Stimulated activated effector memory CD8-positive, alpha-beta T cell treated with anti-CD3 and anti-CD28 coated beads, Interleukin-12 subunit alpha, Interleukin-12 subunit beta, amount 100 ng/mL, for 72 hours (primary cell): ENCODE measurements around the gene CLPTM1.
A peak's percentile ranks its signal among the peaks of the same experiment; 100 is the strongest.

ENCODE experiments used
- ATAC-seq: fragments of 150-1000 bp; cut with Tn5 transposase; 2 replicates; pipeline ENCODE4 v1.10.0; 2021
- DNase-seq, 2 donors: peaks; one replicate each; pipeline ENCODE4 v3.0.0; 2021 to 2022; ENCODE audit warnings: low spot score in 2 of 2
- H3K27ac Mint-ChIP-seq: one replicate; pipeline ENCODE4 v1.8.0; 2022; ENCODE audit warnings: mild to moderate bottlenecking, mixed read lengths
- H3K36me3 Mint-ChIP-seq: one replicate; pipeline ENCODE4 v1.8.0; 2022; ENCODE audit warnings: mild to moderate bottlenecking, mixed read lengths
- H3K4me1 Mint-ChIP-seq: one replicate; pipeline ENCODE4 v1.8.0; 2022; ENCODE audit warnings: mixed read lengths
- H3K4me3 Mint-ChIP-seq: one replicate; pipeline ENCODE4 v1.8.0; 2022; ENCODE audit warnings: mild to moderate bottlenecking, mixed read lengths
- H3K9me3 Mint-ChIP-seq: one replicate; pipeline ENCODE4 v1.8.0; 2022; ENCODE audit warnings: mixed read lengths

The CLPTM1 gene

GRCh38 chr19:45038931-45039893 is 84.0 kb downstream of the CLPTM1 start, which contains the start of gene CLASRP:
CLASRP (plus strand) TSS chr19:45039045; CDS start chr19:45040213, 1,168 bp downstream.
- ATAC-seq: peak; percentile 98
- peak within 1 kb of the TSS; percentile 98 for H3K27ac Mint-ChIP-seq
- peaks cover 99% of the 10 kb centered on the region for H3K36me3 Mint-ChIP-seq
- H3K4me1 Mint-ChIP-seq: peaks cover 40% of the 10 kb centered on the region
- no peaks in the 10 kb centered on the region for H3K9me3 Mint-ChIP-seq
- DNase-seq: peak; percentile 82 to 91
- H3K4me3 Mint-ChIP-seq: peak within 1 kb of the TSS; percentile 94

GRCh38 chr19:45040059-45040771 is 85.0 kb downstream of the CLPTM1 start:
- peak overlapping the region; percentile 98 for H3K27ac Mint-ChIP-seq
- ATAC-seq: no peak
- peaks cover 99% of the 10 kb centered on the region for H3K36me3 Mint-ChIP-seq
- no peaks in the 10 kb centered on the region for H3K9me3 Mint-ChIP-seq
- H3K4me1 Mint-ChIP-seq: peaks cover 44% of the 10 kb centered on the region
- DNase-seq: no peak
- H3K4me3 Mint-ChIP-seq: peak overlapping the region; percentile 94

- peak overlapping the region; percentile 94 for H3K4me3 Mint-ChIP-seq
- no peak for DNase-seq
- no peak for ATAC-seq
- peak overlapping the region; percentile 98 for H3K27ac Mint-ChIP-seq
- peaks cover 52% of the 10 kb centered on the region for H3K4me1 Mint-ChIP-seq
- H3K9me3 Mint-ChIP-seq: no peaks in the 10 kb centered on the region
- H3K36me3 Mint-ChIP-seq: peaks cover 99% of the 10 kb centered on the region
Measured at GRCh38 chr19:45041125-45041524, 85.9 kb downstream of the CLPTM1 start.
